ENCODE measurements around the gene CLDN2.

GRCh38 chrX:106959901-106960300 lies 39.7 kb downstream of the CLDN2 start:
- TF ChIP-seq CTCF (IDR thresholded peaks at IDR 0.05 in 4 of 5, conservative IDR thresholded peaks at IDR 0.05 in 1 of 5), result no peak
- TF ChIP-seq POLR2A (IDR thresholded peaks at IDR 0.05), result no peak

Measured in gastrocnemius medialis (tissue), 4 donors.